HG03469 (cell line): ENCODE results near the gene BMP7.
"Not testable (repeated sequence)": the region's sequence is repeated elsewhere in the genome, so short reads cannot be mapped to it uniquely, and the experiment has no call there.

Experiments used
- ATAC-seq: cut with Tn5 transposase; IDR thresholded peaks from one replicate; pipeline ENCODE4 v1.9.1; 2021; ENCODE audit warnings: mild to moderate bottlenecking, moderate library complexity, moderate number of reproducible peaks; ENCODE audit not compliant: unreplicated experiment

Gene BMP7

DNA sequence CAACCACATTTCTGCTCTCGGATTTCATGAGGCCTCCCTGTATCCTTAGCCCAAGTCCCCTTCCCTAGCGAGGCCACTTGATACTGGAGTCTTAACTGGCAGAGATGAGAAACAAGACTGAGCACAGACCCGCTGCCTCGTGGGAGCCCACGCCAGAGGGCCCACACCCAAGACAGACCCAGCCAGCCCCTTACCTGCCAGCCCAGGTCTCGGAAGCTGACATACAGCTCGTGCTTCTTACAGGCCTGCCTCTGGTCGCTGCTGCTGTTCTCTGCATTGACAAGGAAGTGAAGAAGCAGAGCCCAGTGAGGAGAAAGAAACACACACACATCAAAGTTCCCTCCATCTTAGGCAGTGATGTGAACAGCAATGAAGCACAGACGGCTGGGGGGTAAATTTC is 91.7 kb downstream of the BMP7 start:
- ATAC-seq = no peak

- ATAC-seq = no peak
Observed at GRCh38 chr20:57173986-57174385, 92.5 kb downstream of the BMP7 start.

- ATAC-seq = no peak
Observed at GRCh38 chr20:57173041-57173440, 93.4 kb downstream of the BMP7 start.

GRCh38 chr20:57170343-57170742 is 96.1 kb downstream of the BMP7 start:
- no peak for ATAC-seq

- ATAC-seq = no peak
Observed at GRCh38 chr20:57169162-57169561, 97.3 kb downstream of the BMP7 start.

GRCh38 chr20:57167971-57168701 is 98.3 kb downstream of the BMP7 start:
- ATAC-seq = no peak

DNA sequence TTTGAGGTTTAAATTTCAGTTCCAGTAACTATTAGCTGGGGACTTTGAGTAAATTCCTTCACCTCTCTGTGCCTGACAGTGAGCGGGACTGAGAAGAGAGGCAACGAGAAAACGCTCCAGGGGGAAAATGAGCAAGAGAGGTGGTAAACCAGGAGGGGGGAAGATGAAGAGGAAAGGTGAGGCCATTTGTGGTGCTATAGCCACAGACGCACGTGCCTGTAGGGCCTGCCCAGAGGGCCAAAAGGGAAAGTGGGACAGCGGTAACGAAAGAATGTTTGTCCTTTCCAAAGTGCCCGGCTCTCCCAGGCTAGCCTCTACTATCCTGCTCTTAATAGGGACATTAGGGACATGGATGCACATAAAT is 99.2 kb downstream of the BMP7 start:
- ATAC-seq = no peak

DNA sequence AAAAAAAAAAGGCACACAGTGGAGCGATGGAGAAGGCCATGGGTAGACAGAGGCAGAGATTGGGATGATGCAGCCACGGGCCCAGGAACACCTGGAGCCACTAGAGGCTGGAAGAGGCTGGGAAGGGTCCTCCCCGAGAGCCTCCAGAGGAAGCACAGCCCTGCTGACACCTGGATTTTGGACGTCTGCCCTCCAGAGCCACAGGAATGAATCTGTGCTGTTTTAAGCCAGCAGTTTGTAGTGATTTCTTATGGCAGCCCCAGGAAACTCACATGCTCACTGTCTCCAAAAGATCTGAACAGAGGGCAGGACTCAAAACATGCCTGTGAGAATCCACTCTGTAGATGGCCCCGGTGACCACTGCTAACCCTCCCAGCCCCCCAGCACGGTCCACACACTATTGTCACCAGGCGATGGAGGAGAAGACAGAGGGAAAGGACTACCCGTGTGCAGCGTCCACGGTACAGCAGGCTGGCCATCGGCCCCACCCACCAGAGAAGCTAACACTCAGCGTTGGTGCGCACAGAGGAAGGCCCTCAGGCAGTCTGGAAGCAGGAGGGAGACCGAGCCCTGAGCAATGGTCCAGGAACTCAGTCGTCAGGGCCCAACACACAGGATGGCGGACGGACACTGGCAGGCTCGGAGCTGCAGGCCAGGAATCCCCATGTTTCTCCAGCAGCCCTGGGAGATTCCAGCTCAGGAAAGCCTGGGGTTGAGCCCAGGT is 99.7 kb downstream of the BMP7 start:
- no peak for ATAC-seq

- no peak for ATAC-seq
Observed at GRCh38 chr20:57165427-57166004, 100.9 kb downstream of the BMP7 start.

DNA sequence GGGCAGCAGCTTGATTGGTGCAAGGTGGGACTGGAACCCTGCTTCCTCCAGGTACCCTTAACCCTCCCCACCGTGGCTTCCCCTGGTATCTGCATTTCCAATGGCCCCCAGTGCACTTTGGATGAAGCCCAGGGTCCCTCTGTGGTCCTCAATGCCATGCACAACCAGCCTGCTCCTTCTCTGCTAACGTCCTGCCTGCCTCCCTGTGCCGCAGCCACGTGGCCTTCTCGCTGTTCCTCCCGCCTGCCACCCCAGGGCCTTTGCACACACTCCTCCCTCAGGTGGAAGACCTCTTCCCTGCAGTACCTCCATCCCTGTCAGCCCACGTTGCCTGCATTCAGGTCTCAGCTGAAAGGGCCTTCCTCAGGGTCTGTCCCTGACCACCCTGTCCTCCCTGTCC is 101.6 kb downstream of the BMP7 start:
- no peak for ATAC-seq

GRCh38 chr20:57163041-57163440 is 103.4 kb downstream of the BMP7 start:
- ATAC-seq = no peak

- no peak for ATAC-seq
Observed at GRCh38 chr20:57162362-57162652, 104.1 kb downstream of the BMP7 start.

DNA sequence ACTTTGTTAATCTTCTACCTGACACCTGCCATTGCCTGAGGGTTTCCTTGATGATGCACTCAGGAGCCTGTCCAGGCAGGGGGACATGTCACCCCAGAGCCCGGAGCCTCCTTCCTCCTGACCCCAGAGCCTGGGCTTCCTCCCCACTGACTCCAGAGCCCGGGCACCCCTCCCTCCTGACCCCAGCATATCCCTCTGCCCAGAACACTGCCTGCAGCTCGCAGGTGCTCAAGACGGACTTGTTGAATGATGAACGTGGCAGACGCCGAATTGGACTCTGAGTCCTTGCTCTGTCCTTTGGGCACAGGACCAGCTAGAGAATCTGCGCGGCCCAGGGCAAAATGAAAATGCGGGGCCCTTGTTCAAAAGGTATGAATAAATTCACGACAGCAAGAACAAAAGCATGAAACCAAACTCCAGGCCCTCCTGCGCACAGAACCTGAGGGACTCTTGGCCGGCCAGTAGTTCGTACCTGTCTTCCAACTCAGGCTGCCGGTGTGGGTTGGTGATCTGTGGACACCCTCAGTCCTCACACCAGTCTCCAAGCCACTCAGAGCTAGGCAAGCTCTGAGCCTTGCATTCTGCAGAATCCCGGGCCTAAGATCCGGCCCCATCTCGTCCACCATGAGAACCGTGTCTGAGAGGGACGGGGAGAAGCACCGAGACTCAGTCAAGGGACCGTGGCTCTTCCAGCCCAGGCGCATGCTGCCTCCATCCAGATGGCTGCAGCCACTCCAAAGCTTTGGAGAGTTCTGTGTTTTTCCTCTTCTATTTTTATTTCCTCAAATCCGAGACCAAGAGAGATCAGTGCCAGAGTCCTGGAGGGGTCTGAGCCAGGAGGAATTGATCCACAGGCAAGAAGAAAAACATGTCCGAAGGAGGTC is 104.7 kb downstream of the BMP7 start:
- no peak for ATAC-seq

GRCh38 chr20:57160985-57161384 is 105.5 kb downstream of the BMP7 start:
- no peak for ATAC-seq

- no peak for ATAC-seq
Observed at GRCh38 chr20:57159945-57160610, 106.4 kb downstream of the BMP7 start.

GRCh38 chr20:57159193-57159851 is 107.1 kb downstream of the BMP7 start:
- no peak for ATAC-seq

DNA sequence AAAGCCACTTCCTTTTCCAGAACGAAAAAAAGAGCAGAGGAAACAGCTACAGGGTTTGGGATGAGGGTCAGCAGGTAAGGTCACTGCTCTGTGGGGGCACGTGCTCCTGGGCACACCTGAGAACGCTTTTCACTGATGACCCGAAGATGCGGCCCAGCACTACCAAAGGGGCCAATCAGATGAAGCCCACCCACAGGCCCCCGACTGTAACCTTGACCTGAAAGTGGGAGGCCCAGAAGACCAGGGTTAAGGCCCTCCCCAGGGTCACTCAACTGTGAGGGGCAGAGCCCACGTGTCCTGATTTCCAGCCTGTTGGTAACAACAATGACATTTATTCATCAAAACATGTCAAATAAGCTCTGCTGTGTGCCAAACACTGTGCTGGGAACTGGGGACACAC is 108.0 kb downstream of the BMP7 start:
- ATAC-seq = no peak

DNA sequence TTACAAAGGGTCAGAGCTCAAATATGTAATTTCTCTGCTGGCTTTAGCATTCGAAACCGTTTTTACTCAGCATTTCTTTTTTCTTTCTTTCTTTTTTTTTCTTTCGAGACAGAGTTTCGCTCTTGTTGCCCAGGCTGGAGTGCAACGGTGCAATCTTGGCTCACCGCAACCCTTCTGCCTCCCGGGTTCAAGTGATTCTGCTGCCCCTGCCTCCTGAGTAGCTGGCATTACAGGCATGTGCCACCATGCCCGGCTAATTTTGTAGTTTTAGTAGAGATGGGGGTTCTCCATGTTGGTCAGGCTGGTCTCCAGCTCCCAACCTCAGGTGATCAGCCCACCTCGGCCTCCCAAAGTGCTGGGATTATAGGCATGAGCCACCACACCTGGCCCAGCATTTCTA is 108.7 kb downstream of the BMP7 start:
- ATAC-seq = not testable (repeated sequence)

DNA sequence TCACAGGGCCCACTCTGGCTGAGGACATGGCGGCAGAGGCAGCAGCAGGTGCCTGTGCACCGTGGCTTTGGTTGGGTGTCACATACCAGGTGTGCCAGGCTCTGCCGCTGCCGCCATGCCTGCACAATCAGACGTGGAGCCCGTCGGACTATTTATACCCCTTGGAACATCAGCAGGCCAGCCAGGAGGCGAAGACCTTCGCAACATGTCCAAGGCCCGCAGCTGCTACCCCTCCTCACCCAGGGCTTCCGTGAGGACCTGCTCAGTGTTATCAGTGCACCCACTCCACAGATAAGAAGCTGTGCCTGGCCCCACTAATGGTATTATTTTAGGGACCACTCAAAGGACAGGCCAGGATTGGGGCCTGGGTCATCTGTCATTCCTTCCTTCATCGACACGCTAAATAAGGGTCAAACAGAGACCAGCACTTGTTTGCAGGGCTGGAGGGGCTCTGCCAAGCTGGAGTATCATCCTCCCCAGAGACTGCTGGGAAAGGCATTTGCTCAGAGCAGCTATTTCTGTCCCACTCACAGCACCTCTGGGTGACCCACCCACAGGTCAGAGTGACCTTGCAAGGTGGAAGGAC is 109.2 kb downstream of the BMP7 start:
- ATAC-seq = no peak
